Activated CD8-positive, alpha-beta memory T cell treated with anti-CD3 and anti-CD28 coated beads, Interleukin-2, amount 50 U/mL, for 24 hours (primary cell): ENCODE data around the gene NMUR2.

Source experiments
- DNase-seq: peaks from one replicate; pipeline ENCODE4 v3.0.0-alpha.2; 2020; ENCODE audit errors: extremely low read depth

Gene NMUR2

GRCh38 chr5:152369298-152369697 is 35.8 kb downstream of the NMUR2 start:
- no peak for DNase-seq

GRCh38 chr5:152367554-152367953 is 37.5 kb downstream of the NMUR2 start:
- no peak for DNase-seq

- no peak for DNase-seq
These were observed 38.4 kb downstream of the NMUR2 start for GRCh38 chr5:152366716-152367115.

GRCh38 chr5:152364899-152365298 is 40.2 kb downstream of the NMUR2 start:
- no peak for DNase-seq

GRCh38 chr5:152364172-152364571 is 40.9 kb downstream of the NMUR2 start:
- DNase-seq: no peak

- no peak for DNase-seq
These were observed 46.1 kb downstream of the NMUR2 start for GRCh38 chr5:152358861-152359568.

- no peak for DNase-seq
These were observed 48.6 kb downstream of the NMUR2 start for GRCh38 chr5:152356506-152356905.

- DNase-seq: no peak
These were observed 50.0 kb downstream of the NMUR2 start for GRCh38 chr5:152355061-152355460.

- DNase-seq: no peak
These were observed 52.1 kb downstream of the NMUR2 start for GRCh38 chr5:152353001-152353400.

GRCh38 chr5:152349683-152350526 is 55.2 kb downstream of the NMUR2 start:
- no peak for DNase-seq
